Activated CD4-positive, alpha-beta memory T cell treated with anti-CD3 and anti-CD28 coated beads for 36 hours (primary cell): Measurements from ENCODE around the gene ZNF507. TPM values are rescaled to one million over a fixed set of nuclear protein-coding genes. Genes with fewer than 3 reads are reported as not detected.
A peak's percentile ranks its signal among the peaks of the same experiment; 100 is the strongest.

Experiments used
- CTCF ChIA-PET: fragments of 350-600 bp; sonication (Branson Sonifier 250); formaldehyde crosslinking; loops from one replicate; lab custom pipeline; 2021; ENCODE audit warnings: antibody characterized with exemption, inconsistent platforms; lab: Charles Lee
- POLR2A ChIA-PET: fragments of 350-600 bp; sonication (Branson Sonifier 250); formaldehyde crosslinking; loops from one replicate; lab custom pipeline; 2021; ENCODE audit warnings: antibody characterized with exemption; lab: Charles Lee
- DNase-seq: peaks from one replicate; pipeline ENCODE4 v3.0.0-alpha.2; 2020
- H3K27ac Mint-ChIP-seq: one replicate; pipeline ENCODE4 v1.8.0; 2021; ENCODE audit warnings: mixed read lengths
- H3K27me3 Mint-ChIP-seq: one replicate; pipeline ENCODE4 v1.8.0; 2021; ENCODE audit warnings: mixed read lengths
- H3K36me3 Mint-ChIP-seq: one replicate; pipeline ENCODE4 v1.8.0; 2021; ENCODE audit warnings: mixed read lengths
- H3K4me1 Mint-ChIP-seq: one replicate; pipeline ENCODE4 v1.8.0; 2021; ENCODE audit warnings: low read depth, mixed read lengths
- H3K4me3 Mint-ChIP-seq: one replicate; pipeline ENCODE4 v1.8.0; 2021; ENCODE audit warnings: mild to moderate bottlenecking, mixed read lengths
- H3K9me3 Mint-ChIP-seq: one replicate; pipeline ENCODE4 v1.8.0; 2021; ENCODE audit warnings: mixed read lengths
- intact Hi-C: fragments of 100-400 bp; cut with micrococcal nuclease; formaldehyde crosslinking; loops from one replicate; pipeline ENCODE4 v1.15.1; 2023
- total RNA-seq, 2 experiments: library from RNA; stranded (reverse); gene quantifications; one replicate each; pipeline ENCODE4 v1.2.3, GENCODE V29; 2021

ZNF507 gene
- total RNA-seq, 2 experiments from 2014 or later, result 20.8 to 21.0 TPM

- ChIA-PET POLR2A (no interaction called here), CTCF (interaction anchor here (1.0 kb wide), 1 partner anchor 226 kb away, joined by 3 read pairs; no protein-coding TSS in a partner anchor)
- no peak for DNase-seq
- H3K27me3 Mint-ChIP-seq, result peaks cover 3% of the 10 kb centered on the region
- no peak overlapping the region for H3K4me3 Mint-ChIP-seq
- H3K4me1 Mint-ChIP-seq, result peaks cover 24% of the 10 kb centered on the region
- intact Hi-C loops, result loop anchor here (2.0 kb wide), 1 partner anchor 61 kb away; the partner anchor contains the start of gene DPY19L3
- H3K9me3 Mint-ChIP-seq, result no peaks in the 10 kb centered on the region
- no peak overlapping the region for H3K27ac Mint-ChIP-seq
- H3K36me3 Mint-ChIP-seq, result peaks cover 8% of the 10 kb centered on the region
Observed at GRCh38 chr19:32343550-32344262, 1.7 kb upstream of the ZNF507 start.

- H3K9me3 Mint-ChIP-seq, result no peaks in the 10 kb centered on the region
- peaks cover 53% of the 10 kb centered on the region for H3K4me1 Mint-ChIP-seq
- peak overlapping the region; percentile 97 for H3K4me3 Mint-ChIP-seq
- no peak overlapping the region for H3K27ac Mint-ChIP-seq
- peaks cover 3% of the 10 kb centered on the region for H3K27me3 Mint-ChIP-seq
- CTCF ChIA-PET, result interaction anchor here (2.0 kb wide), 1 partner anchor 11 kb away, joined by 6 read pairs; no protein-coding TSS in a partner anchor
- POLR2A ChIA-PET, result interaction anchor here (0.6 to 2.9 kb wide), 2 partner anchors 59 to 757 kb away, joined by 3 to 9 read pairs; partner anchors contain the start of gene DPY19L3
- no peak for DNase-seq
- intact Hi-C loops, result loop anchor here (5.0 kb wide), 1 partner anchor 235 kb away; the partner anchor contains the start of gene PDCD5
- peaks cover 31% of the 10 kb centered on the region for H3K36me3 Mint-ChIP-seq
Observed at GRCh38 chr19:32346901-32347300, 1.5 kb downstream of the ZNF507 start.

- Mint-ChIP-seq H3K27ac (no peak overlapping the region), H3K9me3 (no peaks in the 10 kb centered on the region), H3K27me3 (peaks cover 3% of the 10 kb centered on the region), H3K4me1 (peaks cover 59% of the 10 kb centered on the region), H3K36me3 (peaks cover 36% of the 10 kb centered on the region), H3K4me3 (no peak overlapping the region)
- POLR2A ChIA-PET, result interaction anchor here (0.6 kb wide), 1 partner anchor 756 kb away, joined by 3 read pairs; no protein-coding TSS in a partner anchor
- CTCF ChIA-PET, result no interaction called here
- intact Hi-C loops, result loop anchor here (5.0 kb wide), 1 partner anchor 235 kb away; the partner anchor contains the start of gene PDCD5
- no peak for DNase-seq
Observed at GRCh38 chr19:32347573-32347972, 2.2 kb downstream of the ZNF507 start.

- intact Hi-C loops, result loop anchor here (5.0 kb wide), 1 partner anchor 233 kb away; the partner anchor contains the start of gene PDCD5
- no peak for DNase-seq
- ChIA-PET POLR2A (interaction anchor here (1.8 kb wide), 1 partner anchor 56 kb away, joined by 5 read pairs; the partner anchor contains the start of gene DPY19L3), CTCF (no interaction called here)
- Mint-ChIP-seq H3K36me3 (peaks cover 50% of the 10 kb centered on the region), H3K4me1 (peaks cover 68% of the 10 kb centered on the region), H3K9me3 (no peaks in the 10 kb centered on the region), H3K27me3 (peaks cover 3% of the 10 kb centered on the region), H3K27ac (no peak overlapping the region), H3K4me3 (no peak overlapping the region)
Observed at GRCh38 chr19:32349051-32349450, 3.6 kb downstream of the ZNF507 start.

DNA sequence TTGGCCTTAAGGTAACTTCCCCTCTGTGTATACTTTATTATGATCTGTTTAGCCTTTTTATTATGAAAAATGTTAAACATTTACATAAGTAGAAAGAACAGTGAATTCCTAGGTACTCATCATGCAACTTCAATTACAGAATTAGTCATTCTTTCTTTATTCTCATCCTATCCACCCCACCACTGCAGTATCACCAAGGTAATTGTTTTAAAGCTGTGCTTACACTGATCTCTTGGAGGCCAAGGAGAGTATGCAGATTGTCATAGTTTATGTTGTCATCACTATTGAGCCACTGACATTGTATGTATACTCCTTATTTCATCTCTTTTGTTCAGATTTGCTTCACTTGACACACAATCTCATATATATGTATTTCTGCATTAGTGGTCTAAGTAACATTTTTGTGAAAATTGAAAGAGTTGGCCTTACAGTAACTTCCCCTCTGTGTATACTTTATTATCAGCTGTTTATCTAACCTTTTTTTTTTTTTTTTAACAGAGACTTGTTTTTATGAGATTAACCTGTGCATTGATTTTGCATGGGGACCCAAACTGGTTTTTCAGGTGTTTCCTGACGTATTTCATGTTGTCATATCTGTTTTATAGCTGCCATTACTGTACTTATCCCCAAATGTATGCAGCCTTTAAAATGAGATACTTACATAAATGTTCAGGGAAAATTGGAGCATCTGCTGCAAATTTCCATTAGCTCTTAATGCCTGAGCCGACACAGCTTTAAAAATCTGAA, 4.5 kb downstream of the ZNF507 start:
- peak overlapping the region; percentile 30 for H3K27ac Mint-ChIP-seq
- H3K9me3 Mint-ChIP-seq, result no peaks in the 10 kb centered on the region
- POLR2A ChIA-PET, result interaction anchor here (1.8 kb wide), 1 partner anchor 56 kb away, joined by 5 read pairs; the partner anchor contains the start of gene DPY19L3
- intact Hi-C loops, result loop anchor here (5.0 kb wide), 1 partner anchor 232 kb away; the partner anchor contains the start of gene PDCD5
- H3K36me3 Mint-ChIP-seq, result peaks cover 58% of the 10 kb centered on the region
- H3K4me1 Mint-ChIP-seq, result peaks cover 75% of the 10 kb centered on the region
- CTCF ChIA-PET, result interaction anchor here (0.6 to 1.9 kb wide), 2 partner anchors 10 to 828 kb away, joined by 4 to 7 read pairs; no protein-coding TSS in a partner anchor
- no peak overlapping the region for H3K4me3 Mint-ChIP-seq
- no peak for DNase-seq
- H3K27me3 Mint-ChIP-seq, result no peaks in the 10 kb centered on the region

DNA sequence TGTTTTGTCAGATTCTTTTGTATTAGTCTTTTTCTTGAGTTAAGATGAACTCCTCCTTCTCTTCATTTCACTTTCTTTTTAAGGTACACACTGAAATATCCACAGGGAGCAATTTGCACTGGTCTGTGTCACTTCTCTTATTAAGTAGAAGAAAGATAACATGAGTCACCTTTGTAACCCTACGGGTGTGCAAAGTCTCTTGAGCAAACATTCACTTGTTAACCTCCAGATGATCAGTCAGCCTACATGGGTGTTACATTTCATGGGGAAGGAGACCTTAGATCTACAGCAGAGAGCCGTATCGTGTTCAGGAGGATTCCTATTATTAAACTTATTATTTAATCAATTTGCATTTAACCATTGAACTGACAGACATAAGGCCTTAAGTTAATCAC, 5.1 kb downstream of the ZNF507 start:
- H3K4me3 Mint-ChIP-seq, result no peak overlapping the region
- H3K27me3 Mint-ChIP-seq, result no peaks in the 10 kb centered on the region
- H3K36me3 Mint-ChIP-seq, result peaks cover 64% of the 10 kb centered on the region
- CTCF ChIA-PET, result interaction anchor here (1.9 kb wide), 1 partner anchor 11 kb away, joined by 7 read pairs; no protein-coding TSS in a partner anchor
- POLR2A ChIA-PET, result interaction anchor here (1.8 kb wide), 1 partner anchor 55 kb away, joined by 5 read pairs; the partner anchor contains the start of gene DPY19L3
- intact Hi-C loops, result no loop called here
- peaks cover 81% of the 10 kb centered on the region for H3K4me1 Mint-ChIP-seq
- no peak for DNase-seq
- H3K9me3 Mint-ChIP-seq, result no peaks in the 10 kb centered on the region
- H3K27ac Mint-ChIP-seq, result peak overlapping the region; percentile 30

DNA sequence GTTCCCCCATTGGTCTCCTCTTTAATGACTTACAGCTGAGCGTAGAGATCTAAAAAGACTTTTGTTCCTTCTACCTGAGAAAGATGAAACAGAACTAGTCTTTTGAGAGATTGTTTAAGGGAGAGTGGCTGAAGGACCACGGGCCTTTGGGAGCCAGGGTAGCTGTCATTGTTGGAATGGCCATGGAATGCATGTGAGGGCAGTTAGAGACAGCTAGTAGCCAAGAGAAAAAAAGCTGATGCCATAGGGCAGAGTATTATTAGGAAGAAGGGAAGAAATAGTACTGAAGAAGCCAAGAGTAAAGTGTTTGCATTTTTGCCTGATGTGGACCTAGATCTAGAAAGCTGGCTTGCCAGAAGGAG, 5.6 kb downstream of the ZNF507 start:
- ChIA-PET POLR2A (interaction anchor here (1.8 kb wide), 1 partner anchor 54 kb away, joined by 5 read pairs; the partner anchor contains the start of gene DPY19L3), CTCF (interaction anchor here (1.9 kb wide), 1 partner anchor 12 kb away, joined by 7 read pairs; no protein-coding TSS in a partner anchor)
- intact Hi-C loops, result no loop called here
- Mint-ChIP-seq H3K9me3 (no peaks in the 10 kb centered on the region), H3K4me1 (peaks cover 83% of the 10 kb centered on the region), H3K4me3 (no peak overlapping the region), H3K27me3 (no peaks in the 10 kb centered on the region), H3K27ac (peak overlapping the region; percentile 9), H3K36me3 (peaks cover 65% of the 10 kb centered on the region)
- DNase-seq, result no peak

GRCh38 chr19:32352241-32352630, 6.8 kb downstream of the ZNF507 start:
- Mint-ChIP-seq H3K27me3 (no peaks in the 10 kb centered on the region), H3K36me3 (peaks cover 66% of the 10 kb centered on the region), H3K27ac (peak overlapping the region; percentile 38), H3K4me3 (no peak overlapping the region), H3K9me3 (no peaks in the 10 kb centered on the region), H3K4me1 (peaks cover 80% of the 10 kb centered on the region)
- ChIA-PET CTCF (no interaction called here), POLR2A (no interaction called here)
- DNase-seq, result no peak
- intact Hi-C loops, result no loop called here

DNA sequence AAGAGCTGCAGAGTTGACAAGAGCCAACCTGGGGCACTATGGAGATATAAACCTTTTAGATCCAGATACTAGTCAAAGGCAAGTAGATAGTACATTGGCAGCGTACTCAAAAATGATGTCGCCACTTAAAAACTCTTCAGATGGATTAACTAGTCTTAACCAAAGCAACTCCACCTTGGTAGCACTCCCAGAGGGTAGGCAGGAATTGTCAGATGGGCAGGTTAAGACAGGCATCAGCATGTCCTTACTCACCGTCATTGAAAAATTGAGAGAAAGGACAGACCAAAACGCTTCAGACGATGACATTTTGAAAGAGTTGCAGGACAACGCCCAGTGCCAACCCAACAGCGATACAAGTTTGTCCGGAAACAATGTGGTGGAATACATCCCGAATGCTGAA, 8.9 kb downstream of the ZNF507 start:
- DNase-seq, result no peak
- Mint-ChIP-seq H3K27me3 (no peaks in the 10 kb centered on the region), H3K27ac (no peak overlapping the region), H3K4me3 (no peak overlapping the region), H3K4me1 (peaks cover 67% of the 10 kb centered on the region), H3K36me3 (peaks cover 63% of the 10 kb centered on the region), H3K9me3 (no peaks in the 10 kb centered on the region)
- ChIA-PET POLR2A (no interaction called here), CTCF (no interaction called here)
- intact Hi-C loops, result no loop called here

DNA sequence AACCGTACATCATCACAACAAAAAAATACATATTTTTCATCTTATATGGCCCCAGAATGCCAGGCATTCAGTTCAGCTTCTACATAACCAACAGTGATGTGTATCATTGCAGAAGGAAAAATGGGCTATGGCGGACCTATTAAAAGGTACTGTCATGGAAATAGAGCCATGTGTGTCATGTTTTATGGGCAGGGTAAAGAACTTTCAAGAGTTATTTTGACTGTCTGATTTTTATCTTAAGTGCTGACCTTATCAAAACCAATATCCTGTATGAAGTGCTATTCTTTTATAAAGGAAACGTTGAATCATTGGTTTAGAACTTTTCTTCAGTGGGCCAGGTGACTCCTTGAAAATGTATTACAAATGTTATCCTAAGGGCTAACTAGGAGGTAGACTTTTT, 9.9 kb downstream of the ZNF507 start:
- H3K4me3 Mint-ChIP-seq, result no peak overlapping the region
- intact Hi-C loops, result no loop called here
- ChIA-PET CTCF (interaction anchor here (0.5 to 1.1 kb wide), 2 partner anchors 15 to 20 kb away, joined by 3 read pairs; no protein-coding TSS in a partner anchor), POLR2A (no interaction called here)
- peaks cover 59% of the 10 kb centered on the region for H3K4me1 Mint-ChIP-seq
- H3K9me3 Mint-ChIP-seq, result no peaks in the 10 kb centered on the region
- peaks cover 59% of the 10 kb centered on the region for H3K36me3 Mint-ChIP-seq
- no peaks in the 10 kb centered on the region for H3K27me3 Mint-ChIP-seq
- DNase-seq, result no peak
- H3K27ac Mint-ChIP-seq, result no peak overlapping the region

DNA sequence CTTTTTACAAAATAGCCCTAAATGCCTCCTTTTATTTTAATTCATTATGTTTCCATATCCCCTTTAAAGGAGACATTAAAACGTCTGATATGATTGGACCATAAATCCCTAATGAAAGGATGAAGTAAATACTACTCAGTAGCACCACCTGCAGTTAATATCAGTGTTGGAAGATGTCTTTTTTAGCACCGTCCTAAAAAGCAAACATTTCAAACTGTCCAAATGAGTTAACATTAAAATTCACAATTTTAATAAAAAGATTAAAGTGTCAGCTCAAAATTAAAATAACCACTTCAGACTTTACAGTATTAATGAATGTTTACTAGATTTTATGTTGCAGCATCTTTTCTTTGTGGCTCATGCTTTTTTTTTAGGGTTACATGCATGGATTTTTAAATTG, 12.3 kb downstream of the ZNF507 start:
- H3K36me3 Mint-ChIP-seq, result peaks cover 54% of the 10 kb centered on the region
- no peaks in the 10 kb centered on the region for H3K27me3 Mint-ChIP-seq
- no peak overlapping the region for H3K4me3 Mint-ChIP-seq
- H3K27ac Mint-ChIP-seq, result no peak overlapping the region
- H3K4me1 Mint-ChIP-seq, result peaks cover 47% of the 10 kb centered on the region
- ChIA-PET POLR2A (interaction anchor here (0.7 kb wide), 1 partner anchor 10 kb away, joined by 3 read pairs; no protein-coding TSS in a partner anchor), CTCF (interaction anchor here (0.9 to 1.5 kb wide), 4 partner anchors 11 to 18 kb away, joined by 3 to 6 read pairs (median 4); partner anchors contain the start of gene ZNF507)
- intact Hi-C loops, result no loop called here
- no peak for DNase-seq
- no peaks in the 10 kb centered on the region for H3K9me3 Mint-ChIP-seq
